ENCODE measurements around the gene ZCCHC7.

ZCCHC7 gene

DNA sequence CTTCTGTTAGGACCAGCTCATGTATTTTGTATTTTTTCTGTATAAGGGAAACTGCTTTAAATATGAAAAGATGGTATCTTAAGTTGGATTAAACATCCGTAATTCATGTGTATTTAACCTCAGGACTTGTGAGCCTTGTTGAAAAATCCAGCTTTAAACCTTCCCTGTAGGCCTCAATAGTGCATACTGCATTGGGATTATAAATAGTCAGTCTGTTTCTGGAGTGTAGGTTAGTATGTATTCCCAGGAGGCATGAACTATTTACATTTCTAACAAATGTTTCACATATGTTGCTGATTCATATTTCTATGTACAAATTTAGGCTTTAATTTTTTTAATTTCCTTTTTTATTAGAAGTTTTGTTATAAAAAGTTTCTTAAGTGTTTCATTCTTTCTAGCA lies 164.3 kb downstream of the ZCCHC7 start:
- no peaks in the 10 kb centered on the region for H3K79me1 ChIP-seq (ENCODE audit: low read length)
- H3K36me3 ChIP-seq (ENCODE audit: control insufficient read depth in 1 of 2, insufficient read depth in 2 of 2, low read length in 2 of 2): no peaks in the 10 kb centered on the region
- H2AK5ac ChIP-seq (ENCODE audit: low read length): no peak overlapping the region
- H2BK120ac ChIP-seq (ENCODE audit: insufficient read depth, low read length, poor library complexity): no peak overlapping the region
- H2AFZ ChIP-seq (ENCODE audit: insufficient read depth, low read length, poor library complexity): no peak overlapping the region
- H3K4me1 ChIP-seq (ENCODE audit: control insufficient read depth in 1 of 2, insufficient read depth in 2 of 2, low read length in 2 of 2): no peaks in the 10 kb centered on the region
- no peaks in the 10 kb centered on the region for H3K79me2 ChIP-seq (ENCODE audit: control insufficient read depth, insufficient read depth, low read length, poor library complexity)
- WGBS (ENCODE audit: extremely low coverage, insufficient coverage, insufficient read length): no CpG with 5 or more reads among the region's 1 CpG
- H4K91ac ChIP-seq (ENCODE audit: low read depth, low read length): no peak overlapping the region
- H4K12ac ChIP-seq (ENCODE audit: low read depth, low read length): no peak overlapping the region
- H2BK12ac ChIP-seq (ENCODE audit: low read length): no peak overlapping the region
- H4K8ac ChIP-seq (ENCODE audit: low read depth, low read length): no peak overlapping the region
- DNase-seq: no peak
- no peak overlapping the region for H3K18ac ChIP-seq (ENCODE audit: low read length)
- H3K4ac ChIP-seq (ENCODE audit: low read depth, low read length): no peak overlapping the region
- H3K9me3 ChIP-seq (ENCODE audit: insufficient read depth, low read depth, low read length): no peaks in the 10 kb centered on the region
- no peak overlapping the region for H3K4me3 ChIP-seq (ENCODE audit: low read depth, low read length)
- no peak overlapping the region for H3K9ac ChIP-seq (ENCODE audit: low read length)
- no peak overlapping the region for H3K27ac ChIP-seq (ENCODE audit: low read depth, low read length)
- no peak overlapping the region for H3K4me2 ChIP-seq (ENCODE audit: low read length)
- H3K23ac ChIP-seq (ENCODE audit: low read length): no peak overlapping the region
- H3K14ac ChIP-seq (ENCODE audit: low read length): no peak overlapping the region
- H3K27me3 ChIP-seq (ENCODE audit: insufficient read depth, low read length): no peaks in the 10 kb centered on the region
- no peak overlapping the region for H2BK5ac ChIP-seq (ENCODE audit: low read depth, low read length, poor library complexity)

GRCh38 chr9:37286530-37287175 lies 166.3 kb downstream of the ZCCHC7 start:
- Histone ChIP-seq H3K4me1 (ENCODE audit: control insufficient read depth in 1 of 2, insufficient read depth in 2 of 2, low read length in 2 of 2) (no peaks in the 10 kb centered on the region), H3K4me3 (ENCODE audit: low read depth, low read length) (no peak overlapping the region), H2BK120ac (ENCODE audit: insufficient read depth, low read length, poor library complexity) (no peak overlapping the region), H4K91ac (ENCODE audit: low read depth, low read length) (no peak overlapping the region), H3K79me2 (ENCODE audit: control insufficient read depth, insufficient read depth, low read length, poor library complexity) (no peaks in the 10 kb centered on the region), H4K8ac (ENCODE audit: low read depth, low read length) (no peak overlapping the region), H2BK12ac (ENCODE audit: low read length) (no peak overlapping the region), H3K9me3 (ENCODE audit: insufficient read depth, low read depth, low read length) (no peaks in the 10 kb centered on the region), H3K14ac (ENCODE audit: low read length) (no peak overlapping the region), H3K36me3 (ENCODE audit: control insufficient read depth in 1 of 2, insufficient read depth in 2 of 2, low read length in 2 of 2) (no peaks in the 10 kb centered on the region), H3K18ac (ENCODE audit: low read length) (no peak overlapping the region), H2BK5ac (ENCODE audit: low read depth, low read length, poor library complexity) (no peak overlapping the region), H3K27me3 (ENCODE audit: insufficient read depth, low read length) (no peaks in the 10 kb centered on the region), H2AFZ (ENCODE audit: insufficient read depth, low read length, poor library complexity) (no peak overlapping the region), H3K9ac (ENCODE audit: low read length) (no peak overlapping the region), H3K27ac (ENCODE audit: low read depth, low read length) (no peak overlapping the region), H3K23ac (ENCODE audit: low read length) (no peak overlapping the region), H2AK5ac (ENCODE audit: low read length) (no peak overlapping the region), H3K4ac (ENCODE audit: low read depth, low read length) (no peak overlapping the region), H3K79me1 (ENCODE audit: low read length) (peaks cover 2% of the 10 kb centered on the region), H3K4me2 (ENCODE audit: low read length) (no peak overlapping the region), H4K12ac (ENCODE audit: low read depth, low read length) (no peak overlapping the region)
- no CpG with 5 or more reads among the region's 6 CpGs for WGBS (ENCODE audit: extremely low coverage, insufficient coverage, insufficient read length)
- DNase-seq: no peak

GRCh38 chr9:37287317-37287716 lies 166.9 kb downstream of the ZCCHC7 start:
- no peak for DNase-seq
- H2AFZ ChIP-seq (ENCODE audit: insufficient read depth, low read length, poor library complexity): no peak overlapping the region
- H3K4me1 ChIP-seq (ENCODE audit: control insufficient read depth in 1 of 2, insufficient read depth in 2 of 2, low read length in 2 of 2): no peaks in the 10 kb centered on the region
- H2BK12ac ChIP-seq (ENCODE audit: low read length): no peak overlapping the region
- H3K4me3 ChIP-seq (ENCODE audit: low read depth, low read length): no peak overlapping the region
- no peak overlapping the region for H4K91ac ChIP-seq (ENCODE audit: low read depth, low read length)
- peaks cover 2% of the 10 kb centered on the region for H3K79me1 ChIP-seq (ENCODE audit: low read length)
- H3K4me2 ChIP-seq (ENCODE audit: low read length): no peak overlapping the region
- H3K79me2 ChIP-seq (ENCODE audit: control insufficient read depth, insufficient read depth, low read length, poor library complexity): no peaks in the 10 kb centered on the region
- no peak overlapping the region for H4K8ac ChIP-seq (ENCODE audit: low read depth, low read length)
- H2BK5ac ChIP-seq (ENCODE audit: low read depth, low read length, poor library complexity): no peak overlapping the region
- WGBS (ENCODE audit: extremely low coverage, insufficient coverage, insufficient read length): no CpG with 5 or more reads among the region's 4 CpGs
- H4K12ac ChIP-seq (ENCODE audit: low read depth, low read length): no peak overlapping the region
- no peak overlapping the region for H2AK5ac ChIP-seq (ENCODE audit: low read length)
- no peak overlapping the region for H3K14ac ChIP-seq (ENCODE audit: low read length)
- no peak overlapping the region for H3K4ac ChIP-seq (ENCODE audit: low read depth, low read length)
- H3K27me3 ChIP-seq (ENCODE audit: insufficient read depth, low read length): no peaks in the 10 kb centered on the region
- no peak overlapping the region for H3K18ac ChIP-seq (ENCODE audit: low read length)
- no peak overlapping the region for H3K23ac ChIP-seq (ENCODE audit: low read length)
- H2BK120ac ChIP-seq (ENCODE audit: insufficient read depth, low read length, poor library complexity): no peak overlapping the region
- H3K36me3 ChIP-seq (ENCODE audit: control insufficient read depth in 1 of 2, insufficient read depth in 2 of 2, low read length in 2 of 2): no peaks in the 10 kb centered on the region
- no peaks in the 10 kb centered on the region for H3K9me3 ChIP-seq (ENCODE audit: insufficient read depth, low read depth, low read length)
- H3K27ac ChIP-seq (ENCODE audit: low read depth, low read length): no peak overlapping the region
- H3K9ac ChIP-seq (ENCODE audit: low read length): no peak overlapping the region

DNA sequence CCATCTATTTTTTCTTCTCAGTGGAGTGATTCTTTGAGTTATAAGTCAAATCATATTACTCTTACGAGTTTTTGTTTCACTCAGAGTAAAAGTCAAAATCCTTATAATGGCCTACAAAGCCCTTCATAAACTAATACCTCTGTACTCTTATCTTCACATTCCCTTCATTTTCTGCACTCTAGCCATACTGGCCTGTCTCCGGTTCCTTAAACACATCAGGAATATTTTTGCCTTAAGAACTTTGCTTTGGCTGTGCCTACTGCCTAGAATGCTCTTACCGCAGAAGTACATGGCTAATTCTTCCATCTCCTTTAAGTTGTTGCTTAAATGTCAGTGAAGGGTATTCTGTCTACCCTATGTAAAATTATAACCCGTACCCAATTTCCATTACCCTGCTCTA lies 169.3 kb downstream of the ZCCHC7 start:
- H2BK12ac ChIP-seq (ENCODE audit: low read length): no peak overlapping the region
- H3K9me3 ChIP-seq (ENCODE audit: insufficient read depth, low read depth, low read length): no peaks in the 10 kb centered on the region
- H3K9ac ChIP-seq (ENCODE audit: low read length): no peak overlapping the region
- no peaks in the 10 kb centered on the region for H3K4me1 ChIP-seq (ENCODE audit: control insufficient read depth in 1 of 2, insufficient read depth in 2 of 2, low read length in 2 of 2)
- no peaks in the 10 kb centered on the region for H3K36me3 ChIP-seq (ENCODE audit: control insufficient read depth in 1 of 2, insufficient read depth in 2 of 2, low read length in 2 of 2)
- H3K27me3 ChIP-seq (ENCODE audit: insufficient read depth, low read length): no peaks in the 10 kb centered on the region
- no peak overlapping the region for H3K27ac ChIP-seq (ENCODE audit: low read depth, low read length)
- no peak overlapping the region for H3K14ac ChIP-seq (ENCODE audit: low read length)
- DNase-seq: peak; percentile 59 to 84
- no peak overlapping the region for H3K4me2 ChIP-seq (ENCODE audit: low read length)
- WGBS (ENCODE audit: extremely low coverage, insufficient coverage, insufficient read length): no CpG with 5 or more reads among the region's 4 CpGs
- no peak overlapping the region for H4K91ac ChIP-seq (ENCODE audit: low read depth, low read length)
- no peaks in the 10 kb centered on the region for H3K79me2 ChIP-seq (ENCODE audit: control insufficient read depth, insufficient read depth, low read length, poor library complexity)
- no peak overlapping the region for H2AFZ ChIP-seq (ENCODE audit: insufficient read depth, low read length, poor library complexity)
- H3K4me3 ChIP-seq (ENCODE audit: low read depth, low read length): no peak overlapping the region
- H2BK5ac ChIP-seq (ENCODE audit: low read depth, low read length, poor library complexity): no peak overlapping the region
- no peak overlapping the region for H3K4ac ChIP-seq (ENCODE audit: low read depth, low read length)
- no peak overlapping the region for H3K18ac ChIP-seq (ENCODE audit: low read length)
- no peak overlapping the region for H2AK5ac ChIP-seq (ENCODE audit: low read length)
- peaks cover 2% of the 10 kb centered on the region for H3K79me1 ChIP-seq (ENCODE audit: low read length)
- H2BK120ac ChIP-seq (ENCODE audit: insufficient read depth, low read length, poor library complexity): no peak overlapping the region
- no peak overlapping the region for H4K8ac ChIP-seq (ENCODE audit: low read depth, low read length)
- no peak overlapping the region for H3K23ac ChIP-seq (ENCODE audit: low read length)
- H4K12ac ChIP-seq (ENCODE audit: low read depth, low read length): no peak overlapping the region

Measured in trophoblast cell (in vitro differentiated cells and primary cell).